CD4-positive, alpha-beta T cell treated with Interleukin-17A for 4 hours (primary cell): ENCODE data around the gene MAP2K7.
"Not testable (repeated sequence)": the region's sequence is repeated elsewhere in the genome, so short reads cannot be mapped to it uniquely, and the experiment has no call there.

Experiments
- DNase-seq: peaks from one replicate; pipeline ENCODE4 v3.0.0-alpha.2; 2020; ENCODE audit warnings: mixed read lengths

Gene MAP2K7

GRCh38 chr19:7932276-7932929 is 28.7 kb downstream of the MAP2K7 start:
- DNase-seq = no peak

GRCh38 chr19:7932930-7933300 is 29.2 kb downstream of the MAP2K7 start:
- no peak for DNase-seq

- no peak for DNase-seq
Measured at GRCh38 chr19:7933411-7933810, 29.7 kb downstream of the MAP2K7 start.

GRCh38 chr19:7933828-7934725 is 30.4 kb downstream of the MAP2K7 start:
- DNase-seq = no peak

- no peak for DNase-seq
Measured at GRCh38 chr19:7934766-7935165, 31.1 kb downstream of the MAP2K7 start.

GRCh38 chr19:7940841-7941240 is 37.2 kb downstream of the MAP2K7 start:
- no peak for DNase-seq

GRCh38 chr19:7941895-7942596 is 38.4 kb downstream of the MAP2K7 start:
- DNase-seq = no peak

GRCh38 chr19:7942981-7943443 is 39.3 kb downstream of the MAP2K7 start:
- DNase-seq = peak; percentile 18

- DNase-seq = peak; percentile 99
Measured at GRCh38 chr19:7943444-7944176, 39.9 kb downstream of the MAP2K7 start, which contains the start of gene TIMM44. Gene TIMM44, minus strand, starts transcription at chr19:7943666. Its CDS starts 15 bp downstream, at chr19:7943651.

- peak; percentile 91 for DNase-seq
Measured at GRCh38 chr19:7944177-7944761, 40.6 kb downstream of the MAP2K7 start.

- no peak for DNase-seq
Measured at GRCh38 chr19:7947939-7948338, 44.3 kb downstream of the MAP2K7 start.

GRCh38 chr19:7953060-7953459 is 49.4 kb downstream of the MAP2K7 start:
- no peak for DNase-seq

- no peak for DNase-seq
Measured at GRCh38 chr19:7953576-7953975, 49.9 kb downstream of the MAP2K7 start.

GRCh38 chr19:7955696-7956095 is 52.0 kb downstream of the MAP2K7 start:
- DNase-seq = no peak

- DNase-seq = no peak
Measured at GRCh38 chr19:7959211-7959610, 55.5 kb downstream of the MAP2K7 start.

GRCh38 chr19:7961082-7961481 is 57.4 kb downstream of the MAP2K7 start:
- DNase-seq = not testable (repeated sequence)

GRCh38 chr19:7961920-7962626 is 58.4 kb downstream of the MAP2K7 start:
- DNase-seq = no peak

GRCh38 chr19:7962644-7963268 is 59.1 kb downstream of the MAP2K7 start:
- no peak for DNase-seq

GRCh38 chr19:7963566-7963965 is 59.9 kb downstream of the MAP2K7 start:
- no peak for DNase-seq
